A673 (cell line): Measurements from ENCODE around the gene RPUSD4.

Experiments used
- CTCF ChIP-seq: fragments of 300-800, 200-600 bp; sonication (generic); conservative IDR thresholded peaks from 2 replicates; pipeline ENCODE4 v1.5.1; 2017; ENCODE audit warnings: low read depth, mild to moderate bottlenecking, antibody characterized with exemption, low read length, moderate library complexity, mixed read lengths
- EZH2 ChIP-seq: fragments of 200-600 bp; sonication (generic); IDR thresholded peaks from 2 replicates; pipeline ENCODE4 v1.6.1; 2017; ENCODE audit warnings: borderline replicate concordance, low read depth, mild to moderate bottlenecking, mixed read lengths, antibody characterized with exemption, low read length; ENCODE audit not compliant: poor library complexity, severe bottlenecking

GRCh38 chr11:126165757-126166156, 45.7 kb downstream of the RPUSD4 start:
- no peak for TF ChIP-seq CTCF
- TF ChIP-seq EZH2 = no peak
